ENCODE results near the gene LASP1NB.

The LASP1NB gene

GRCh38 chr17:38925263-38925995, at the start of gene LASP1NB:
LASP1NB (plus strand) TSS chr17:38925614.
- no peak for DNase-seq

GRCh38 chr17:38877130-38877851, 48.1 kb upstream of the LASP1NB start:
- peak; percentile 54 for DNase-seq

- DNase-seq = peak; percentile 23
Measured at GRCh38 chr17:38879878-38880665, 45.3 kb upstream of the LASP1NB start.

GRCh38 chr17:38881600-38882191, 43.7 kb upstream of the LASP1NB start:
- no peak for DNase-seq

GRCh38 chr17:38882870-38883269, 42.5 kb upstream of the LASP1NB start:
- DNase-seq = no peak

GRCh38 chr17:38883592-38884526, 41.6 kb upstream of the LASP1NB start:
- DNase-seq = peak; percentile 26

GRCh38 chr17:38885044-38885727, 40.2 kb upstream of the LASP1NB start:
- DNase-seq = no peak

GRCh38 chr17:38885728-38886642, 39.4 kb upstream of the LASP1NB start:
- DNase-seq = no peak

GRCh38 chr17:38886643-38887010, 38.8 kb upstream of the LASP1NB start:
- DNase-seq = no peak

- DNase-seq = no peak
Measured at GRCh38 chr17:38888842-38889241, 36.6 kb upstream of the LASP1NB start.

- no peak for DNase-seq
Measured at GRCh38 chr17:38889745-38890409, 35.5 kb upstream of the LASP1NB start.

GRCh38 chr17:38890410-38890746, 35.0 kb upstream of the LASP1NB start:
- DNase-seq = peak; percentile 31

GRCh38 chr17:38891441-38891840, 34.0 kb upstream of the LASP1NB start:
- DNase-seq = no peak

- DNase-seq = no peak
Measured at GRCh38 chr17:38892083-38892482, 33.3 kb upstream of the LASP1NB start.

GRCh38 chr17:38892620-38893019, 32.8 kb upstream of the LASP1NB start:
- no peak for DNase-seq

GRCh38 chr17:38893113-38893512, 32.3 kb upstream of the LASP1NB start:
- DNase-seq = no peak

- no peak for DNase-seq
Measured at GRCh38 chr17:38893607-38894006, 31.8 kb upstream of the LASP1NB start.

- no peak for DNase-seq
Measured at GRCh38 chr17:38894276-38894675, 31.1 kb upstream of the LASP1NB start.

GRCh38 chr17:38896346-38896954, 29.0 kb upstream of the LASP1NB start:
- DNase-seq = no peak

All from central memory CD4-positive, alpha-beta T cell (primary cell).